Measurements from ENCODE around the gene MYH16.

The MYH16 gene

DNA sequence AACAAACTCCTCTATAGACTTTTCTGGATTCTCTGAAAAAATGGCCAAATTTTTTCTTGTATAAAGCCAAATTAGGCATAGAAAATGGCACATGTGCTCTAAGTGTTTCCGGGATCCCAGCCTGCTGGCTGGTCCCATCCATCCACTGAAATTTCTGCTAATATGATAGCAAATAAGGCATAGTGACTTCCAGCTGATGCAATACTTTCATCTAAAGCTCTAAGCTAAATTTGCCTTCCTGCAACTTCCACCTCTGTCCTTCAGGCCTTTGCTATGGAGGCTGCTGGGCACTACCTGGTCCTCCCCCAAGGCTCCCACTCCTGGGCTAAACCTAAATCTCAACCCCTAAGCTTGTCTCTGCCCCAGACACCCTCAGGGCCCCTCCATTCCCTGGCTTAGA lies 20.5 kb downstream of the MYH16 start:
- TF ChIP-seq, protein P1, sequence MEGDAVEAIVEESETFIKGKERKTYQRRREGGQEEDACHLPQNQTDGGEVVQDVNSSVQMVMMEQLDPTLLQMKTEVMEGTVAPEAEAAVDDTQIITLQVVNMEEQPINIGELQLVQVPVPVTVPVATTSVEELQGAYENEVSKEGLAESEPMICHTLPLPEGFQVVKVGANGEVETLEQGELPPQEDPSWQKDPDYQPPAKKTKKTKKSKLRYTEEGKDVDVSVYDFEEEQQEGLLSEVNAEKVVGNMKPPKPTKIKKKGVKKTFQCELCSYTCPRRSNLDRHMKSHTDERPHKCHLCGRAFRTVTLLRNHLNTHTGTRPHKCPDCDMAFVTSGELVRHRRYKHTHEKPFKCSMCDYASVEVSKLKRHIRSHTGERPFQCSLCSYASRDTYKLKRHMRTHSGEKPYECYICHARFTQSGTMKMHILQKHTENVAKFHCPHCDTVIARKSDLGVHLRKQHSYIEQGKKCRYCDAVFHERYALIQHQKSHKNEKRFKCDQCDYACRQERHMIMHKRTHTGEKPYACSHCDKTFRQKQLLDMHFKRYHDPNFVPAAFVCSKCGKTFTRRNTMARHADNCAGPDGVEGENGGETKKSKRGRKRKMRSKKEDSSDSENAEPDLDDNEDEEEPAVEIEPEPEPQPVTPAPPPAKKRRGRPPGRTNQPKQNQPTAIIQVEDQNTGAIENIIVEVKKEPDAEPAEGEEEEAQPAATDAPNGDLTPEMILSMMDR (IDR thresholded peaks at IDR 0.05): no peak
- Histone ChIP-seq H3K27ac (no peak overlapping the region), H3K4me3 (no peak overlapping the region)
- DNase-seq (ENCODE audit: low spot score): no peak

DNA sequence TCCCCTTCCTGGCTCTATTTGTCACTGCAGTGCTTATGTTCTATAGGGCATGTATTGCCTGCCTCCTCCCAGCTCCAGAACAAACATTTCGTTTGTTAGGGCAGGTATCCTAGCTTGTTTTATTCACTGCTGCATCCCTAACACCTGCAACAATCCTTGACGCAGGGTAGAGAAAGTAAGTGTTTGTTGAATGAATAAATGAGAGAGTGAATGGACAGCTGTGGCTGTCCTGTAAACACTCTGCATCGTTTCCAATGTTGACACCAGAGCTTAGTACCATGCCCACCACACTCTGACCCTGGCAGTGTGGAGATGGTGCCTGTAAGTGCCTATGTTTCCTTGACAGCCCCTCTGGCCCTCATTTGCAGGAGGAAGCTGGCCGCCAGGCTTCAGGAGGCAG lies 21.0 kb downstream of the MYH16 start:
- Histone ChIP-seq H3K27ac (no peak overlapping the region), H3K4me3 (no peak overlapping the region)
- no peak for DNase-seq (ENCODE audit: low spot score)
- TF ChIP-seq, protein P1 (IDR thresholded peaks at IDR 0.05): no peak

DNA sequence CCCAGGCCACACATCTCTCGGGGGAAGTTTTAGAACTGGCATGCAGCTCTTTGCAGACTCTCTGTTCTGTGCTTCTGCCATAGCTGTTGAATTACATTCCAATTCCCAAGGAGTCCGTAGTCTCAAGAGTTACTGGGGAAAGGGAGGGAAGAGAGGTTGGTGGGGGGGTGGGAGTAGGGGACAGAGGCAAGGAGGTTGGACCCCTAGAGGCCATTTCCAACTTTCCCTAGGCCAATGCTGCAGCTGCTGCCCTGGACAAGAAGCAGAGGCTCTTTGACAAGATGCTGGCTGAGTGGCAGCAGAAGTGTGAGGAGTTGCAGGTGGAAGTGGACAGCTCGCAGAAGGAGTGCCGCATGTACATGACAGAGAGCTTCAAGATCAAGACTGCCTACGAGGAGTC lies 23.8 kb downstream of the MYH16 start:
- TF ChIP-seq, protein P1 (IDR thresholded peaks at IDR 0.05): no peak
- no peak for DNase-seq (ENCODE audit: low spot score)

DNA sequence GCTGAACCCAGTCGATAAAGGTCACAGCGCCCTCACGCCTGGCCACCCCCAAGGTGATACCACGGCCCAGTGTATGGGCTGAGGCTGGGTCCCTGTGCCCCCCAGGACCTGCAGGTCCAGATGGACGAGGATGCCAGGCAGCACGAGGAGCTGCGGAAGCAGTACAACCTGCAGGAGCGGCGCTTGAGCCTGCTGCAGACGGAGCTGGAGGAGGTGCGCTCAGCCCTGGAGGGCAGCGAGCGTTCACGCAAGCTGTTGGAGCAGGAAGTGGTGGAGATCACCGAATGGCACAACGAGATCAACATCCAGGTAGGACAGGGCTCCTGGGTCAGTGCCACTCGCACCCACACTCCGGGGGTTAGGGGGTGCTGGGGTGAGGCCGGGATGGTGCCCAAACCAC lies 28.9 kb downstream of the MYH16 start:
- Histone ChIP-seq H3K4me3 (no peak overlapping the region), H3K27ac (no peak overlapping the region)
- TF ChIP-seq, protein P1 (IDR thresholded peaks at IDR 0.05): no peak
- DNase-seq (ENCODE audit: low spot score): no peak

More for the DNA sequence above, 23.8 kb downstream of the MYH16 start:
- H3K27ac ChIP-seq: no peak overlapping the region
- no peak overlapping the region for H3K4me3 ChIP-seq

DNA sequence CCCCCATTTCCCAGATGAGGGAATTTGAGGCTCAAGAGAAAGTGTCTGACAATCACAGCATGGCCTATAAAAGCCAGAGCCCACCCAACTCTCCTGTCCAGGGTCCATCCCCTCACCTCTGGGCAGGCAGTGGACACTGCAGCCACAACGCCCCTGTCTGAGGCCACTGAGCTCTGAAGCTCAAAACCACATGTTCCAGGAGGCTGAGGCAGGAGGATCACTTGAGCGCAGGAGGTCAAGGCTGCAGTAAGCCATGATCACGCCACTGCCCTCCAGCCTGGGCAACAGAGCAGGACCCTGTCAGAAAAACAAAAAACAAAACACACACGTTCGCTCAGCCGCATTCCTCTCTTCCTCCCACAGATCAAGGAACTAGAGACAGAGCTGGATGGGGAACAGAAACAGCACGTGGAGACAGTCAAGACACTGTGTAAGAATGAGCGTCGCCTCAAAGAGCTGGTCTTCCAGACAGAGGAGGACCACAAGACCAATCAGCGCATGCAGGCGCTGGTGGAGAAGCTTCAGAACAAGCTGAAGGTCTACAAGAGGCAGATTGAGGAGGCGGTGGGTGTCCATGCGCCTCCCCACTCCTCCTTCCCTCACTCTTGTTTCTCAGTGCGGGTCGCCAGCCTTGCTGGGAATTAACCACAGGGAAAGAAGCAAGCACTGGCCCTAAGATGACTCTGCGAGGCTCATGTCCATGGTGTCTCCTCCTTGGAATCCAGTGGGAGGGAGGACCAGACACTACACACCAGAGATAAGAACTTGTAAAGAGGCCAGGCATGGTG lies 33.0 kb downstream of the MYH16 start:
- no peak overlapping the region for H3K4me3 ChIP-seq
- TF ChIP-seq, protein P1 (IDR thresholded peaks at IDR 0.05): no peak
- H3K27ac ChIP-seq: no peak overlapping the region
- no peak for DNase-seq (ENCODE audit: low spot score)

DNA sequence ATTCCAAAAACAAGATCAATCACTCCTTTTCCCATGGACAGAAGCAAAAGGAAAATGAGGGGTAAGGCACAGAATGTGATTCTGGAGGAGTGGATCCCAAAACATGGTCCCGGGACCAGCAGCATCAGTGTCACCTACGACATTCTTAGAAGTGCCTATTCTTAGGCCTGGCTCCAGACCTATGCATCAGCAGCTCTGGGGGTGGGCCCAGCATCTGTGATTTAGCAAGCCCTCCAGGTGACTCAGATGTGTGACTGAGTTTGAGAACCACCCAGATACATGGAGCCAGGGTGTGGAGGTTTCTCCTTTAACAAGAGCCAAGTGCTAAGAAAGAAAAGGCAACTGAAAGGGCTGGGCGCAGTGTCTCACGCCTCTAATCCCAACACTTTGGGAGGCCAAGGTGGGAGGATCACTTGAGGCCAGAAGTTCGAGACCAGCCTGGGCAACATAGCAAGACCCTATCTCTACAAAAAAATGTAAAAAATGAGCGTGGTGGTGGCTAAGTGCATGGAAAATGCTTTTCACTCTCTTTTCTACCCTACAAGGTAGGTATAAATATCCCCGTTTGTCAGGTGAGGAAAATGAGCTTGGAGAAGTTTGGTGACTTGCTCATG lies 35.9 kb downstream of the MYH16 start:
- no peak for DNase-seq (ENCODE audit: low spot score)
- TF ChIP-seq, protein P1 (IDR thresholded peaks at IDR 0.05): no peak
- Histone ChIP-seq H3K4me3 (no peak overlapping the region), H3K27ac (no peak overlapping the region)

DNA sequence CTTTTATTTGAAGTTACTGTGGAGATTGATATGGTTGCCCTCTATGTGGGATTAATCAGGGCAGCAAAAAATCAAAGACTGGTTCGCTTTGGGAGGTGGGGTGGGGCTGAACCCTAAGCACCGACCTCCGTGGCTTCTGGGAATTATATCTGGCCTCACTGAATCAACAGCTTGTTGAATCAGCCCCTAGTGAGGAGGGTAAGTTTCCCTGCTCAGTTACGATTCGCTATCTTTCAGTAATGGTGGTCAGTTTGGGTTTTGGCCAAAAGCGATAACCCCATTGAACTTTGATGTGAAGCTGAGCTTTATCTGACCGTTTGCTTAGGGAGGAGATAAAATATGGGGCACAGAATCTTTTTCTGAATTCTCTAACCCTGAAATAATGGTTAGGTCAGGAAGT lies 36.5 kb downstream of the MYH16 start:
- Histone ChIP-seq H3K27ac (no peak overlapping the region), H3K4me3 (no peak overlapping the region)
- TF ChIP-seq, protein P1 (IDR thresholded peaks at IDR 0.05): no peak
- DNase-seq (ENCODE audit: low spot score): no peak

Data from coronary artery (tissue), 2 donors.